ENCODE measurements around the gene ERI3.

ERI3 gene

GRCh38 chr1:44251486-44251885 lies 103.6 kb downstream of the ERI3 start:
- no peak for TF ChIP-seq TAF1 (IDR thresholded peaks at IDR 0.05; ENCODE audit: low read depth, low read length)
- TF ChIP-seq PAX5 (IDR thresholded peaks at IDR 0.05; ENCODE audit: insufficient read depth, low read length, severe bottlenecking): no peak
- TF ChIP-seq SPI1 (IDR thresholded peaks at IDR 0.05; ENCODE audit: low read depth, low read length): no peak
- no peak for TF ChIP-seq POLR2AphosphoS5 (IDR thresholded peaks at IDR 0.05; ENCODE audit: low read depth, low read length)
- TF ChIP-seq POU2F2 (IDR thresholded peaks at IDR 0.05; ENCODE audit: low read depth, low read length): no peak
- no peak for TF ChIP-seq POLR2A (IDR thresholded peaks at IDR 0.05; ENCODE audit: low read depth, low read length)
- FAIRE-seq: no peak
- no peak for DNase-seq (ENCODE audit: insufficient read length, low spot score)

GRCh38 chr1:44250068-44250781 lies 104.8 kb downstream of the ERI3 start:
- no peak for FAIRE-seq
- TF ChIP-seq SPI1 (IDR thresholded peaks at IDR 0.05; ENCODE audit: low read depth, low read length) (no peak), POU2F2 (IDR thresholded peaks at IDR 0.05; ENCODE audit: low read depth, low read length) (no peak), POLR2A (IDR thresholded peaks at IDR 0.05; ENCODE audit: low read depth, low read length) (no peak), PAX5 (IDR thresholded peaks at IDR 0.05; ENCODE audit: insufficient read depth, low read length, severe bottlenecking) (no peak), TAF1 (IDR thresholded peaks at IDR 0.05; ENCODE audit: low read depth, low read length) (no peak), POLR2AphosphoS5 (IDR thresholded peaks at IDR 0.05; ENCODE audit: low read depth, low read length) (no peak)
- DNase-seq (ENCODE audit: insufficient read length, low spot score): no peak

GRCh38 chr1:44249543-44249942 lies 105.5 kb downstream of the ERI3 start:
- DNase-seq (ENCODE audit: insufficient read length, low spot score) (no peak), FAIRE-seq (no peak)
- TF ChIP-seq POLR2AphosphoS5 (IDR thresholded peaks at IDR 0.05; ENCODE audit: low read depth, low read length): no peak
- no peak for TF ChIP-seq POU2F2 (IDR thresholded peaks at IDR 0.05; ENCODE audit: low read depth, low read length)
- TF ChIP-seq POLR2A (IDR thresholded peaks at IDR 0.05; ENCODE audit: low read depth, low read length): no peak
- TF ChIP-seq TAF1 (IDR thresholded peaks at IDR 0.05; ENCODE audit: low read depth, low read length): no peak
- TF ChIP-seq SPI1 (IDR thresholded peaks at IDR 0.05; ENCODE audit: low read depth, low read length): no peak
- TF ChIP-seq PAX5 (IDR thresholded peaks at IDR 0.05; ENCODE audit: insufficient read depth, low read length, severe bottlenecking): no peak

- FAIRE-seq (no peak), DNase-seq (ENCODE audit: insufficient read length, low spot score) (no peak)
- TF ChIP-seq TAF1 (IDR thresholded peaks at IDR 0.05; ENCODE audit: low read depth, low read length): no peak
- no peak for TF ChIP-seq PAX5 (IDR thresholded peaks at IDR 0.05; ENCODE audit: insufficient read depth, low read length, severe bottlenecking)
- TF ChIP-seq POLR2A (IDR thresholded peaks at IDR 0.05; ENCODE audit: low read depth, low read length): no peak
- TF ChIP-seq POU2F2 (IDR thresholded peaks at IDR 0.05; ENCODE audit: low read depth, low read length): no peak
- no peak for TF ChIP-seq POLR2AphosphoS5 (IDR thresholded peaks at IDR 0.05; ENCODE audit: low read depth, low read length)
- no peak for TF ChIP-seq SPI1 (IDR thresholded peaks at IDR 0.05; ENCODE audit: low read depth, low read length)
Measured at GRCh38 chr1:44246806-44247205, 108.3 kb downstream of the ERI3 start.

GRCh38 chr1:44244986-44245385 lies 110.1 kb downstream of the ERI3 start:
- no peak for TF ChIP-seq SPI1 (IDR thresholded peaks at IDR 0.05; ENCODE audit: low read depth, low read length)
- TF ChIP-seq PAX5 (IDR thresholded peaks at IDR 0.05; ENCODE audit: insufficient read depth, low read length, severe bottlenecking): no peak
- TF ChIP-seq TAF1 (IDR thresholded peaks at IDR 0.05; ENCODE audit: low read depth, low read length): no peak
- TF ChIP-seq POU2F2 (IDR thresholded peaks at IDR 0.05; ENCODE audit: low read depth, low read length): no peak
- TF ChIP-seq POLR2A (IDR thresholded peaks at IDR 0.05; ENCODE audit: low read depth, low read length): no peak
- TF ChIP-seq POLR2AphosphoS5 (IDR thresholded peaks at IDR 0.05; ENCODE audit: low read depth, low read length): no peak
- no peak for FAIRE-seq

GRCh38 chr1:44243782-44244495 lies 111.1 kb downstream of the ERI3 start:
- DNase-seq (ENCODE audit: insufficient read length, low spot score) (no peak), FAIRE-seq (no peak)
- TF ChIP-seq SPI1 (IDR thresholded peaks at IDR 0.05; ENCODE audit: low read depth, low read length) (no peak), POLR2A (IDR thresholded peaks at IDR 0.05; ENCODE audit: low read depth, low read length) (no peak), POU2F2 (IDR thresholded peaks at IDR 0.05; ENCODE audit: low read depth, low read length) (no peak), POLR2AphosphoS5 (IDR thresholded peaks at IDR 0.05; ENCODE audit: low read depth, low read length) (no peak), PAX5 (IDR thresholded peaks at IDR 0.05; ENCODE audit: insufficient read depth, low read length, severe bottlenecking) (no peak), TAF1 (IDR thresholded peaks at IDR 0.05; ENCODE audit: low read depth, low read length) (no peak)

More at GRCh38 chr1:44244986-44245385, 110.1 kb downstream of the ERI3 start:
- DNase-seq (ENCODE audit: insufficient read length, low spot score): no peak

- FAIRE-seq (no peak), DNase-seq (ENCODE audit: insufficient read length, low spot score) (no peak)
- no peak for TF ChIP-seq POU2F2 (IDR thresholded peaks at IDR 0.05; ENCODE audit: low read depth, low read length)
- no peak for TF ChIP-seq TAF1 (IDR thresholded peaks at IDR 0.05; ENCODE audit: low read depth, low read length)
- no peak for TF ChIP-seq SPI1 (IDR thresholded peaks at IDR 0.05; ENCODE audit: low read depth, low read length)
- no peak for TF ChIP-seq POLR2A (IDR thresholded peaks at IDR 0.05; ENCODE audit: low read depth, low read length)
- no peak for TF ChIP-seq PAX5 (IDR thresholded peaks at IDR 0.05; ENCODE audit: insufficient read depth, low read length, severe bottlenecking)
- no peak for TF ChIP-seq POLR2AphosphoS5 (IDR thresholded peaks at IDR 0.05; ENCODE audit: low read depth, low read length)
Measured at GRCh38 chr1:44242746-44243145, 112.3 kb downstream of the ERI3 start.

- FAIRE-seq: no peak
- TF ChIP-seq SPI1 (IDR thresholded peaks at IDR 0.05; ENCODE audit: low read depth, low read length) (no peak), POLR2AphosphoS5 (IDR thresholded peaks at IDR 0.05; ENCODE audit: low read depth, low read length) (no peak), TAF1 (IDR thresholded peaks at IDR 0.05; ENCODE audit: low read depth, low read length) (no peak), POLR2A (IDR thresholded peaks at IDR 0.05; ENCODE audit: low read depth, low read length) (no peak), PAX5 (IDR thresholded peaks at IDR 0.05; ENCODE audit: insufficient read depth, low read length, severe bottlenecking) (no peak)
Measured at GRCh38 chr1:44240802-44241671, 114.0 kb downstream of the ERI3 start.

More at GRCh38 chr1:44240802-44241671, 114.0 kb downstream of the ERI3 start:
- DNase-seq (ENCODE audit: insufficient read length, low spot score): no peak
